GM12878 (cell line): ENCODE measurements around the gene ANP32D. TPM values are rescaled to one million over a fixed set of nuclear protein-coding genes. Genes with fewer than 3 reads are reported as not detected.

ENCODE experiments used
- CHD4 ChIP-seq: fragments of 200-600 bp; sonication (generic); IDR thresholded peaks from 2 replicates; pipeline ENCODE4 v1.6.1; 2016; ENCODE audit warnings: mild to moderate bottlenecking
- CREB1 ChIP-seq: IDR thresholded peaks from 2 replicates; pipeline ENCODE4 v1.6.1; 2012; ENCODE audit warnings: low read depth, mild to moderate bottlenecking, inconsistent platforms
- CTCF ChIP-seq, 3 experiments: IDR thresholded peaks in 2 of 3; conservative IDR thresholded peaks in 1 of 3; 2 replicates each; pipeline ENCODE4 v1.5.1; 2011; ENCODE audit warnings: low read depth in 3 of 3, low read length in 3 of 3, mild to moderate bottlenecking in 3 of 3, control low read depth in 2 of 3, moderate library complexity in 2 of 3, inconsistent platforms in 1 of 3, mixed read lengths in 1 of 3; ENCODE audit not compliant: control insufficient read depth in 2 of 3, insufficient read depth in 1 of 3; ENCODE audit errors: extremely low read depth in 1 of 3
- CUX1 ChIP-seq: IDR thresholded peaks from 2 replicates; pipeline ENCODE4 v1.6.1; 2012; ENCODE audit warnings: improper control_type of control experiment, low read depth, low read length; ENCODE audit not compliant: insufficient replicate concordance
- ELK1 ChIP-seq: IDR thresholded peaks from 2 replicates; pipeline ENCODE4 v1.6.1; 2012; ENCODE audit warnings: low read depth, low read length, improper control_type of control experiment
- ETV6 ChIP-seq, 2 experiments: fragments of 450-650 bp in 1 of 2; IDR thresholded peaks in 1 of 2; conservative IDR thresholded peaks in 1 of 2; 2 replicates each; pipeline ENCODE4 v1.6.1; 2014; ENCODE audit warnings: antibody characterized with exemption in 1 of 2, borderline replicate concordance in 1 of 2, low read depth in 1 of 2, mild to moderate bottlenecking in 1 of 2, moderate library complexity in 1 of 2
- JUNB ChIP-seq: IDR thresholded peaks from 2 replicates; pipeline ENCODE4 v1.6.1; 2016; ENCODE audit warnings: antibody characterized with exemption, mild to moderate bottlenecking
- MAX ChIP-seq: IDR thresholded peaks from 2 replicates; pipeline ENCODE4 v1.6.1; 2012; ENCODE audit warnings: low read depth, low read length, improper control_type of control experiment
- NBN ChIP-seq: fragments of 450-650 bp; IDR thresholded peaks from 2 replicates; pipeline ENCODE4 v1.6.1; 2016
- SIN3A ChIP-seq: IDR thresholded peaks from 2 replicates; pipeline ENCODE4 v1.6.1; 2012; ENCODE audit warnings: low read depth, low read length, improper control_type of control experiment
- SMAD5 ChIP-seq: IDR thresholded peaks from 2 replicates; pipeline ENCODE4 v1.6.1; 2016; ENCODE audit warnings: antibody characterized with exemption, low read depth
- STAT3 ChIP-seq: IDR thresholded peaks from 2 replicates; pipeline ENCODE4 v1.6.1; 2011; ENCODE audit warnings: low read depth, low read length, improper control_type of control experiment
- YBX1 ChIP-seq: fragments of 450-650 bp; IDR thresholded peaks from 2 replicates; pipeline ENCODE4 v1.6.1; 2016; ENCODE audit warnings: antibody characterized with exemption
- ZBTB4 ChIP-seq: fragments of 450-650 bp; formaldehyde crosslinking; IDR thresholded peaks from 2 replicates; pipeline ENCODE4 v1.4.0; 2022; ENCODE audit warnings: mild to moderate bottlenecking, moderate library complexity
- ZNF622 ChIP-seq: fragments of 450-650 bp; IDR thresholded peaks from 2 replicates; pipeline ENCODE4 v1.6.1; 2017; ENCODE audit warnings: mild to moderate bottlenecking, inconsistent platforms
- polyA plus RNA-seq, 11 experiments: library from polyadenylated mRNA; depleted of rRNA in 4 of 11; unstranded in 6 of 11; stranded (reverse) in 5 of 11; fragments of >200 nt; fragmentation: Nextera tagmentation in 4 of 11; fragmentation: Illumina TruSeq in 1 of 11; extraction: Ambion mirVana in 4 of 11; extraction: Trizol in 1 of 11; gene quantifications; 1 replicate in 1 of 11; 2 replicates in 10 of 11; pipeline versions ENCODE4 v1.2.1 to v1.2.3, GENCODE V29; 2011 to 2016; ENCODE audit warnings: inconsistent platforms in 2 of 11, missing spikeins in 2 of 11, low read depth in 1 of 11
- total RNA-seq, 4 experiments: library from RNA; depleted of rRNA in 3 of 4; stranded (reverse); fragments of >200 nt in 3 of 4; fragmentation: Illumina TruSeq in 1 of 4; extraction: Trizol in 1 of 4; gene quantifications; 2 replicates each; pipeline versions ENCODE4 v1.2.1 to v1.2.3, GENCODE V29; 2013 to 2021
- TF ChIP-seq, protein P1 (sequence below): fragments of 450-650 bp; IDR thresholded peaks from 2 replicates; pipeline ENCODE4 v1.6.1; 2014; ENCODE audit warnings: mild to moderate bottlenecking

The ANP32D gene
- total and polyA plus RNA-seq, 10 of the 15 experiments (the other 5 are each of a cell fraction or from before 2014, with no cell fraction given), result not detected

- TF ChIP-seq ELK1 (no peak), ETV6 (conservative IDR thresholded peaks at IDR 0.05 in 1 of 2, IDR thresholded peaks at IDR 0.05 in 1 of 2; ENCODE audit: borderline replicate concordance in 1 of 2, low read depth in 1 of 2) (no peak), CTCF (IDR thresholded peaks at IDR 0.05 in 2 of 3, conservative IDR thresholded peaks at IDR 0.05 in 1 of 3; ENCODE audit: control insufficient read depth in 2 of 3, extremely low read depth in 1 of 3, insufficient read depth in 1 of 3, low read depth in 3 of 3, low read length in 3 of 3) (no peak), CUX1 (no peak), CREB1 (peak; percentile 43; the same call in 1 of the 2 replicates), ZBTB4 (no peak), MAX (no peak), STAT3 (no peak), CHD4 (no peak), ZNF622 (no peak), JUNB (peak; percentile 73), YBX1 (no peak), NBN (no peak), SIN3A (no peak), SMAD5 (no peak)
- TF ChIP-seq, protein P1, sequence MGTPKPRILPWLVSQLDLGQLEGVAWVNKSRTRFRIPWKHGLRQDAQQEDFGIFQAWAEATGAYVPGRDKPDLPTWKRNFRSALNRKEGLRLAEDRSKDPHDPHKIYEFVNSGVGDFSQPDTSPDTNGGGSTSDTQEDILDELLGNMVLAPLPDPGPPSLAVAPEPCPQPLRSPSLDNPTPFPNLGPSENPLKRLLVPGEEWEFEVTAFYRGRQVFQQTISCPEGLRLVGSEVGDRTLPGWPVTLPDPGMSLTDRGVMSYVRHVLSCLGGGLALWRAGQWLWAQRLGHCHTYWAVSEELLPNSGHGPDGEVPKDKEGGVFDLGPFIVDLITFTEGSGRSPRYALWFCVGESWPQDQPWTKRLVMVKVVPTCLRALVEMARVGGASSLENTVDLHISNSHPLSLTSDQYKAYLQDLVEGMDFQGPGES, result no peak
These were observed 40.5 kb downstream of the ANP32D start (continued) for GRCh38 chr12:48512855-48513254.
